ENCODE data around the gene SVBP. TPM values are rescaled to one million over a fixed set of nuclear protein-coding genes. Genes with fewer than 3 reads are reported as not detected.
A peak's percentile ranks its signal among the peaks of the same experiment; 100 is the strongest.

The SVBP gene
- total RNA-seq, 2 experiments from 2014 or later: 18.9 to 23.1 TPM

- H3K9me3 ChIP-seq (ENCODE audit: low read length): no peaks in the 10 kb centered on the region
- TF ChIP-seq, protein P1, sequence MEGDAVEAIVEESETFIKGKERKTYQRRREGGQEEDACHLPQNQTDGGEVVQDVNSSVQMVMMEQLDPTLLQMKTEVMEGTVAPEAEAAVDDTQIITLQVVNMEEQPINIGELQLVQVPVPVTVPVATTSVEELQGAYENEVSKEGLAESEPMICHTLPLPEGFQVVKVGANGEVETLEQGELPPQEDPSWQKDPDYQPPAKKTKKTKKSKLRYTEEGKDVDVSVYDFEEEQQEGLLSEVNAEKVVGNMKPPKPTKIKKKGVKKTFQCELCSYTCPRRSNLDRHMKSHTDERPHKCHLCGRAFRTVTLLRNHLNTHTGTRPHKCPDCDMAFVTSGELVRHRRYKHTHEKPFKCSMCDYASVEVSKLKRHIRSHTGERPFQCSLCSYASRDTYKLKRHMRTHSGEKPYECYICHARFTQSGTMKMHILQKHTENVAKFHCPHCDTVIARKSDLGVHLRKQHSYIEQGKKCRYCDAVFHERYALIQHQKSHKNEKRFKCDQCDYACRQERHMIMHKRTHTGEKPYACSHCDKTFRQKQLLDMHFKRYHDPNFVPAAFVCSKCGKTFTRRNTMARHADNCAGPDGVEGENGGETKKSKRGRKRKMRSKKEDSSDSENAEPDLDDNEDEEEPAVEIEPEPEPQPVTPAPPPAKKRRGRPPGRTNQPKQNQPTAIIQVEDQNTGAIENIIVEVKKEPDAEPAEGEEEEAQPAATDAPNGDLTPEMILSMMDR (conservative IDR thresholded peaks at IDR 0.05; ENCODE audit: low read length): 0 out of 2 replicates have a peak, but pooled peaks have one; percentile 7
- no peak for TF ChIP-seq EZH2phosphoT487 (IDR thresholded peaks at IDR 0.05; ENCODE audit: borderline replicate concordance, low read depth, low read length)
- peaks cover 49% of the 10 kb centered on the region for H3K79me2 ChIP-seq (ENCODE audit: insufficient read depth, low read depth, low read length)
- peaks cover 27% of the 10 kb centered on the region for H3K4me1 ChIP-seq (ENCODE audit: insufficient read depth, low read length, poor library complexity, severe bottlenecking)
- BruUV-seq (replicated peaks): TSS peak; percentile 71
- H3K4me2 ChIP-seq (ENCODE audit: low read length): peak within 1 kb of the TSS; percentile 99
- peak within 1 kb of the TSS; percentile 52 for H3K27ac ChIP-seq (ENCODE audit: low read depth, low read length, poor library complexity, severe bottlenecking)
- intact Hi-C loops (cut with micrococcal nuclease; ENCODE audit: unreplicated experiment): loop anchor here (1.0 to 10.0 kb wide), 4 partner anchors 84 to 432 kb away; partner anchors contain the start of genes FOXJ3, PPIH, SLC2A1 and YBX1
- DNase-seq (ENCODE audit: low spot score): peak; percentile 99
- H4K20me1 ChIP-seq (ENCODE audit: insufficient read depth, low read length): peaks cover 10% of the 10 kb centered on the region
- ChIA-PET CTCF (ENCODE audit: unreplicated experiment) (interaction anchor here (1.1 to 2.3 kb wide), 3 partner anchors 42 to 175 kb away, joined by 4 to 9 read pairs (median 4); partner anchors contain the start of gene ZNF691), POLR2A (interaction anchor here (0.5 to 3.5 kb wide), 17 partner anchors 9 to 1793 kb away, joined by 3 to 35 read pairs (median 3); partner anchors contain the start of genes PPCS, PPIH and ZNF691)
- H2AFZ ChIP-seq (ENCODE audit: low read length): peak within 1 kb of the TSS; percentile 69; the same call in 1 of the 2 replicates
- H3K4me3 ChIP-seq (ENCODE audit: low read depth, low read length, poor library complexity, severe bottlenecking): peak within 1 kb of the TSS; percentile 82
- peaks cover 21% of the 10 kb centered on the region for H3K36me3 ChIP-seq (ENCODE audit: insufficient read depth, low read length)
- no peaks in the 10 kb centered on the region for H3K9me2 ChIP-seq (ENCODE audit: insufficient read depth, low read length)
These were observed 50.3 kb downstream of the SVBP start, which contains the start of the genes C1orf50 and P3H1 for GRCh38 chr1:42766741-42767509. TSS of gene C1orf50 (plus strand) at chr1:42767249. CDS start at chr1:42767312, 63 bp downstream. TSS of gene P3H1 (minus strand) at chr1:42767028. CDS start at chr1:42766971, 57 bp downstream.

- Histone ChIP-seq H3K9me2 (ENCODE audit: insufficient read depth, low read length) (no peaks in the 10 kb centered on the region), H3K4me2 (ENCODE audit: low read length) (peak overlapping the region; percentile 88), H3K9me3 (ENCODE audit: low read length) (no peaks in the 10 kb centered on the region), H2AFZ (ENCODE audit: low read length) (peak overlapping the region; percentile 57; the same call in 1 of the 2 replicates), H3K4me1 (ENCODE audit: insufficient read depth, low read length, poor library complexity, severe bottlenecking) (peaks cover 27% of the 10 kb centered on the region), H4K20me1 (ENCODE audit: insufficient read depth, low read length) (peaks cover 10% of the 10 kb centered on the region), H3K79me2 (ENCODE audit: insufficient read depth, low read depth, low read length) (peaks cover 43% of the 10 kb centered on the region), H3K27ac (ENCODE audit: low read depth, low read length, poor library complexity, severe bottlenecking) (peak overlapping the region; percentile 50), H3K36me3 (ENCODE audit: insufficient read depth, low read length) (peaks cover 29% of the 10 kb centered on the region), H3K4me3 (ENCODE audit: low read depth, low read length, poor library complexity, severe bottlenecking) (peak overlapping the region; percentile 82)
- TF ChIP-seq EZH2phosphoT487 (IDR thresholded peaks at IDR 0.05; ENCODE audit: borderline replicate concordance, low read depth, low read length): no peak
- TF ChIP-seq, protein P1 (conservative IDR thresholded peaks at IDR 0.05; ENCODE audit: low read length): peak; percentile 72
- ChIA-PET POLR2A (interaction anchor here (0.6 to 3.5 kb wide), 17 partner anchors 8 to 1792 kb away, joined by 3 to 35 read pairs (median 3); partner anchors contain the start of genes PPCS, PPIH and ZNF691), CTCF (ENCODE audit: unreplicated experiment) (interaction anchor here (1.1 to 2.3 kb wide), 3 partner anchors 42 to 176 kb away, joined by 4 to 9 read pairs (median 4); partner anchors contain the start of gene ZNF691)
- DNase-seq (ENCODE audit: low spot score): peak; percentile 58
- no TSS peak for BruUV-seq (replicated peaks)
- intact Hi-C loops (cut with micrococcal nuclease; ENCODE audit: unreplicated experiment): loop anchor here (2.0 to 10.0 kb wide), 3 partner anchors 83 to 431 kb away; partner anchors contain the start of genes FOXJ3, SLC2A1 and YBX1
These were observed 51.1 kb downstream of the SVBP start for GRCh38 chr1:42765832-42766740.
